HG02973 (cell line): ENCODE data around the gene MVD.
A peak's percentile ranks its signal among the peaks of the same experiment; 100 is the strongest.

Experiments
- ATAC-seq: cut with Tn5 transposase; IDR thresholded peaks from one replicate; pipeline ENCODE4 v1.9.1; 2021; ENCODE audit warnings: moderate library complexity; ENCODE audit not compliant: unreplicated experiment

Gene MVD

GRCh38 chr16:88662843-88663606 lies at the start of gene MVD:
TSS of gene MVD (minus strand) at chr16:88663091. CDS start at chr16:88663080, 11 bp downstream.
- peak; percentile 87 for ATAC-seq

GRCh38 chr16:88712362-88712979 lies 49.6 kb upstream of the MVD start:
- no peak for ATAC-seq

- no peak for ATAC-seq
These were observed 49.0 kb upstream of the MVD start for GRCh38 chr16:88711750-88712340.

- no peak for ATAC-seq
These were observed 47.7 kb upstream of the MVD start for GRCh38 chr16:88710556-88710955.

GRCh38 chr16:88706965-88707826 lies 44.3 kb upstream of the MVD start:
- no peak for ATAC-seq

GRCh38 chr16:88706229-88706964 lies 43.5 kb upstream of the MVD start, which contains the start of the genes CTU2 and RNF166:
TSS of gene CTU2 (plus strand) at chr16:88706503. CDS start at chr16:88706531, 28 bp downstream.
TSS of gene RNF166 (minus strand) at chr16:88706408. CDS start at chr16:88706325, 83 bp downstream.
- peak; percentile 45 for ATAC-seq

GRCh38 chr16:88705801-88706228 lies 42.9 kb upstream of the MVD start:
- ATAC-seq, result peak; percentile 5

- ATAC-seq, result no peak
These were observed 42.3 kb upstream of the MVD start for GRCh38 chr16:88705076-88705684.

- no peak for ATAC-seq
These were observed 40.8 kb upstream of the MVD start for GRCh38 chr16:88703486-88704309.

- no peak for ATAC-seq
These were observed 39.7 kb upstream of the MVD start for GRCh38 chr16:88702371-88703210.

- ATAC-seq, result no peak
These were observed 38.9 kb upstream of the MVD start for GRCh38 chr16:88701581-88702370.

- peak; percentile 51 for ATAC-seq
These were observed 38.0 kb upstream of the MVD start for GRCh38 chr16:88700636-88701482.

GRCh38 chr16:88700322-88700635 lies 37.4 kb upstream of the MVD start:
- no peak for ATAC-seq

- no peak for ATAC-seq
These were observed 36.3 kb upstream of the MVD start for GRCh38 chr16:88699180-88699579.

- no peak for ATAC-seq
These were observed 35.8 kb upstream of the MVD start for GRCh38 chr16:88698646-88699045.

GRCh38 chr16:88697831-88698615 lies 35.1 kb upstream of the MVD start:
- ATAC-seq, result no peak
